Fibroblast of peridontal ligament (primary cell): ENCODE results near the gene PWWP2B.

ENCODE experiments used
- DNase-seq: peaks from one replicate; pipeline ENCODE4 v3.0.0-alpha.2; 2010; ENCODE audit errors: extremely low read depth

Gene PWWP2B

DNA sequence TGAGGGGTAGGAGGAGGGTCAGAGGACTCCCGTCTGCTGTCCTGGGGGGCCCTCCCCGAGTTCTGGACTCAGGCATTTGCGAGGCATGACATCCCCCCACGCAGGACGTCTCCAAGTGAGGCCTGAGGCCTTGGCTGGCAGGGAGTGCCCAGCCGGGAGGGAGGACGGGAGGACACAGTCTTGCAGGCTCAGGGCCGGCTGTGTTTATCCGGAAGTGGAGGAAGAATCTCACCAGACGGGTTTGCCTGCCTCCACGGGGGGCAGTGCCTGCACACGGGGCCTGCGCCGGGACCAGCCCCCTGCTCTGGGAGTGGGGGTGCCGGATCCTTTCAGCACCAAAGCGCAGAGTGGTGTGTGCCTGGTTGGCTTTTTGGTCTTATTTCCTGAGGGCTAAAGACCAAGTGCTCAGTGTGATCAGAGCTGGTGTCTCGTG is 10.9 kb downstream of the PWWP2B start:
- DNase-seq = no peak

DNA sequence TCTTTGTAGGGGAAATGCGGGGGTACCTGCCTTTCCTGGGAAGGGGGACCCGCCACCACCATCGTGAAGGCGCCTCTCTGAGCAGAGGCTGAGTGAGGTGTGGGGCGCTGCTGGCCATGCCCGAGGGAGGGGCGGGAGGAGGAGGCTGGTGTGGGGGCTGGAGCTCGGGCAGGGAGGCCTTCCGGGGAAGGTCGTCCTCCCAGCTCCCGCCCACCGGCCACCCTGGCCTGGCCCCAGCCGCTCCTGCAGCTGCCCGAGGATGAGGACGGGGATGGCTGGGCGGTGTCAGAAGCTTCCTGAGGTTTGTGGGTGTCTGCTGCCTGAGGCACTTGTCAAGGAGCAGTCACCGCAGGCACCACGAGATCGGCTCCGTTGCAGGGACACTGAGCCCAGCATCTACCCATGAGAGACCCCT is 11.4 kb downstream of the PWWP2B start:
- DNase-seq = no peak

DNA sequence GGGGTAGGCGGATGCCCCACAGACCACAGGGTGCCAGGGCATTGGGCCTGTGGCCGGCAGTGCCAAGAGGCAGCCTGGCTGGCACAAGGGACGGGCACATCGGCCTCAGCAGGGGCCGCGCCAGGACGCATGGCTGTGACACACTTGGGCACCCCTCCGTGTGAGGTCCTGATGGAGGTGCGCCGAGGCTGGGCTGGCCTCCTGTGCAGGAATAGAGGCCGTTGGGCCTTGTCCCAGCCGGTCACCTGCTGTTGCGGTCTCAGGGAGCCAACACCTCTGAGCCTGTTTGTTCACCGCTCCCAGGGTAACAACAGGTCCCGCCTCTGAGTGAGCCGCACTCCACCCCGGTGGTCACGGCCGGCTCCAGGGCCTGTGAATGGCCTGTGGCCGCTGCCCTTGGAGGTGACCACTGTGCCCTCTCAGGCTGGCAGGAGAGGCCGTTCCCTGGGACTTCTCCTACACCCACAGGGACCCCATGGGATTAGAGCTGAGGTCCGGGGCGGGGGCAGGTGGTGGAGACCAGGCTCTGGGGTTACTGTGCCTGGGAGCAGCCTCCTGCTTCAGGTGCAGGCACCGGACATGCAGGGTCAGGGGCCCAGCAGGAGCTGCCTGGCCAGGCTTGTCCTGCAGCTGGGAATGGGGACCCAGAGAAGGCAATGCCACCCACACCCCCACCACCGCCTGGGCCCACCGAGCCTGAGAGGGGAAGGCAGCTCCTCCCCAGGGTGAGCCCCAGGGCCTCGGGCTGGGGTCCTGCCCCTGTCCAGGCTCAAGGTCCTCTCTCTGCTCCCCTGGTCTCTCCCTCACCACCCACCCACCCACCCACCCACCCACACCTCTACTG is 12.0 kb downstream of the PWWP2B start:
- DNase-seq = no peak

DNA sequence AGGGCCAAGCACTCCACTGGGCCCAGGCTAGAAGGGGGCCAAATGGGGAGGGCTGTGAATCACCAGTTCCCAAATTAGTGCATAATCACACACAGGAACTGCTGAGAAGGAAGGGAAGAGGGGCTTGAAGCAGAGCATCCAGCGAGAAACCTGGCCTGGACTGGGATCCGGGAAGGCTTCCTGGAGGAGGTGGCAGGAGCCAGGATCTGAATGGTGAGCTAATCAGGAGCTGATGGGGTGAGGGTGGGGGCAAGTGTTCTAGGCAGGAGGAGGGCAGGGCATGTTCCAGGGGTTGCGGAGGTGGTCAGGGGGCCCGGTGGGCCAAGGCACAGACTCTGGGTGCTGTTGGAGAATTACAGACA is 12.6 kb downstream of the PWWP2B start:
- DNase-seq = no peak

DNA sequence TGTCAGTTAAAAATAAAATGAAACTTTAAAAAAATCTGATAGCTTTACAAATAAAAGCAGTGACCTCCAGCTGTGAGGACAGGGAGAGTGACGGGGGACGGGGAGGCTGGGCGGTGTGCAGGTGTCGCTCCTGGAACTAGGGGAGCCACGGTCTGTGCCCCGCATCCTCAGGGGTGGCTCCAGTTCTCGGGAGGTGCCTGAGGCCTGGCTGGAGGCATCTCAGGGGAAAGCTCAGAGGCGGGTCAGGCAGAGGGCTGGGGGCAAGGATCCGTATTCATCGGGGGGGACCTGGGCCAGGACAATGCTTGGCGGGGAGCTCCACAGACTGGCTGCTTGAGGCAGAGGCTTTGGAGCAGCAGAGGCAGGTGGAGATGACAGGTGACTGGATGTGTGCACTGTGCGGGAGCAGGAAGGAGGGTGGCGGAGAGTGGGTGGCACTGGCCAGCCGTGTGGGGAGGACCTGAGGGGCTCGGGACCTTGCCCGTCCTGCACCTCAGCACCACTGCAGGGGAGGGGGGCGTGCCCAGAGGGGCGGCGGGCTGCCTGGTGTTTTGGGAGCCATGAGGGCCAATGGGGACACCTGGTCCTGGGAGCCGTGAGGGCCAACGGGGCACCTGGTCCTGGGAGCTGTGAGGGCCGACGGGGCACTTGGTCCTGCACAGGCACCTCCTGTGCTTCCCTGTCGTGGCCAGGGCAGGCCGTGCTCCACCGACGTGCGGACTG is 13.2 kb downstream of the PWWP2B start:
- DNase-seq = no peak

DNA sequence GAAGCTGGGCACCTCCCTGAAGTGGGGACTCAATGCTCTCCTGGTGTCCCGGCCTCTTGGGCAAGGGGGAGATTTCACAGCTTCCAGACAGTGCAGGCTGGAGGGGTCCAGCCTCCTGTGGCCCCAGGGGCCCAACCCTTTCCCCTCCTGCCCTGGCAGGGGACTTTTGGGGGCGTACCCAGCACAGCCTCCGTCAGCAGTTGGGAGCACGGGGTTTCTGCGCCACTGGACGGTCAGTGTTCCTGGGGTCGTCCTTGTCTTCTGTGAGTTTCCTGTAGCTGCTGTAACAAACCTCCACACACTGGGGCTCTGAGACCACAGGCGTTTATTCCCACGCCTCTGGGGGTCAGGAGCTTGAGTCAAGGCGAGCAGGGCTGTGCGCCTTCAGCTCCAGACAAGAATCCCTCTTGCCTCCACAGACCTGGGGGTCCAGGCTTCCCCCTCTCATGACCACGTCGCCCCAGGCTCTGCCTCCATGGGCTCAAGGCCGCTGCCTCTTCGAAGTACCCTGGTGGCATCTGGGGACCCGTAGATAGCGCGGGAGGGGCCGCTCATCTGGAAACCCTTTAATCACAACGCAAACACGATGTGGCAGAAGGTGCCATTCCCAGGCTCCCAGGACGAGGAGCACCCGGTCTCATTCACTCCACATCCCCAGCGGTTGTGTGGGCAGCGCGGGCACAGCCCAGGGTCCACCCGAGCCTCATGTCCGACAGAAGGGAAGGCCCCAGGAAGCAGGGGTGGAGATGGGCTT is 14.0 kb downstream of the PWWP2B start:
- no peak for DNase-seq

DNA sequence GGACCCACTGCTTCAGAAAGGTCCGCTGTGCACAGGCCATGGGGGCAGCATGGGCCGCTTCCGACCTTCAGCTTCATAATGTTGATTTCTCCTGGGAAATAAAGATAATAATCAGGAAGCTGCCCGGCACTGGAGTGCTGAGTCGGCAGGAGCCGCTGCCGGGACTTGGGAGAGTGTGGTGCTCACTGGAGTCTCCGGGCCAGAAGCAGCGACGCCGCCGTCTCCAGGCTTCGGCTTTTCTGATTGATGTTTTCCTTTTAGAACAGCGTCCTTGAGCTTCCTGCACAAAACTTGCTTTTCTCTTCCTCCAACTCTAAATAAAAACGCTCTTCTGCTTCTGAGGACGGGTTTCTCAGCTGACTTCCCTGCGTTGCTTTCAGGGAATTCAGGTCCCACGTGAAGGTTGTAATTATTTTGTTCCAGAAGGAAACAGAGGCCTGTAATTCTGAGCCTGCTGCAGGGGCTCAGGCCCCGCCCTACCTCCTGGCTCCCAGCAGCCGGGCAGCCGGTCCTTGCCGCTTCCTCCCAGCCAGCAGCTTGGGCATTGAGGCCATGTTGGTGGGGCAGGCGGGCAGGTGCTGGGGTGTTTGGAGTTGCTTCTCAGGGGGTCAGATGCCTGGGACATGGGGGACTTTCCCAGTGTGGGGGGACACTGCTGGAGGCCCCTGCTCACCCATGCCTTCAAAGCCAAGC is 14.7 kb downstream of the PWWP2B start:
- peak; percentile 50 for DNase-seq

DNA sequence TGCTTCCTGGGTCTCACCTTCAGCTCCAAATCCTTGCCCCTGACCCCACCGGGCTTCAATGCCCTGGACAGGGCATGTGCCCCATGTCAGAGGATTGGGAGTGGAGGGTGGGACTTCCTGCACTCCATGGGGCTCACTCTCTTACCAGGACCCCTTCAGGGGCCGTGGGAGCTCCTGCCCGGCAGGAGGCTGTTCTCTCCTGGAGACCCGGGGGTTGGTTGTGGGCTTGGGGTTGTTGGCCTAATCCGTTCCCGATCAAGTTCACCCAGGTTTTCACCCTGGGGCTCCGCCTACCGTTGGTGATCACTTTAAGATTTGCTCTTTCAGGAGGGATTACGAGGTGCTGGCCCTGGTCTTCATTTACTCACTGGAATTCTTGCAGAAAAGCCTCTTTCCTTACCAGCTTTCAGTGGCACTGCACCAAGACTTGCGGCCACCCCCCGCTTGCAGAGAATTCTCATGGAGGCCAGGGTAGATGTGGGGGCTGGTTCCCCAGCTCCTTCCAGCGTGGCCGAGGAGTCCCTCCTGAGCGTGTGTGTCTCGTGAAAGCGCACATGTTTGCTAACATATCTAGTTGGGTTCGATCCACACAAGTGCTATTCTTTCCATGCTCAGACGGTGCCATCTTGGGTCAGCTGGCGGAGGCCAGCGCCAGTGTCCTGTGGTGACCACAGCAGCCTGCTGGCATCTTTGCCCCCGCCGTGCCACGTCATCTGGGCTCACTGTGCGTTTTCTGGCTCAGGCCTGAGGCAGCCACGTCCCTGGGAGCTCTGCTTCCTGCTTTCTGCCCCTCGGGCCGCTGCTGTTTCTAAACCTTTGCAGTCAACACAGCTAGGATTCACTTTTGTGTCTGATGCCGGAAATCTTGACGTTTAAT is 15.6 kb downstream of the PWWP2B start:
- DNase-seq = no peak

DNA sequence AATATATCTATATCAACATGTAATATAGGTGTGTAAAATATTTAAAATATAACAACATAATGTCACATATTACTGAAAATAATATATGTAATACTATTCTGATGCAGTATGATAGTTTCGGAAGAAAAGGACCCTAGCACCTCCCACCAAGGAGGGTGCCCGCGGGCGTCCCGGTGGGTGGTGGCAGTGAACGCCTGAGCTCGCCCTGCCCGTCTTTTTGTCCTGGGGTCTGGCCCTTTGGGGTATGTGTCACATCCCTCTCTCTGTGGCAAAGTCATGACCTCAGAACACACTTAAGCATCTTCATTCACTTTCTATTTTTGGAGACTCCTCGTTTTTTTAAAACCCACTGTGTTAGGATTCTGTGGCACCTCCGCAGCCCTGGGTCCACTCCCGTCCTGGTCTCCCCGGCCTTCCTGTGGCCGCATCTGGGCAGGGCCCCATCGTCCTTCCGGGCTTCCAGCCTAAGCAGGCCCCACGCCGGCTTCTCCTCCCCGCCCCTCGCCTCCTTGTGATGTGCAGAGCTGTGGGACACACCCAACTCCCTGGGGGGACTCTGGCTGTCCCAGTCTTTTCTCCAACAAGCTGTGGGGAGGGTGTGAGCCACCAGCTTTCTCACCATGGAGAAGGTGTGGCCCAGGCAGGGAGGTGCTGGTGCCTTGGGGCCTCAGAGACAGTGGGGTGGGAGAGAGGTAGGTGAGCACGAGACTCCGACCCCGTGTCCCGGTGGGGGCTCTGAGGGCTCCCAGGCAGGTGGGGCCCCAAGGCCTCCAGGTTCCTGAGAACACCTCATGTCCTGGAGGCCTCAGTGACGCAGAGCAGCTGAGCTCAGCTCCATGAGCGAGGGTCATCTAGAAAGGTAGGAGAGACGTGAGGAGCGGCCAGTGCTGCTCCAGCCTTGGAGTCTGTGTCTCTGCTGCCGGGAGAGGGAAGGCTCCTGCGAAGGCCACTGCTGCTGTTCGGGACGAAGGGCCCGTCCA is 16.5 kb downstream of the PWWP2B start:
- no peak for DNase-seq

DNA sequence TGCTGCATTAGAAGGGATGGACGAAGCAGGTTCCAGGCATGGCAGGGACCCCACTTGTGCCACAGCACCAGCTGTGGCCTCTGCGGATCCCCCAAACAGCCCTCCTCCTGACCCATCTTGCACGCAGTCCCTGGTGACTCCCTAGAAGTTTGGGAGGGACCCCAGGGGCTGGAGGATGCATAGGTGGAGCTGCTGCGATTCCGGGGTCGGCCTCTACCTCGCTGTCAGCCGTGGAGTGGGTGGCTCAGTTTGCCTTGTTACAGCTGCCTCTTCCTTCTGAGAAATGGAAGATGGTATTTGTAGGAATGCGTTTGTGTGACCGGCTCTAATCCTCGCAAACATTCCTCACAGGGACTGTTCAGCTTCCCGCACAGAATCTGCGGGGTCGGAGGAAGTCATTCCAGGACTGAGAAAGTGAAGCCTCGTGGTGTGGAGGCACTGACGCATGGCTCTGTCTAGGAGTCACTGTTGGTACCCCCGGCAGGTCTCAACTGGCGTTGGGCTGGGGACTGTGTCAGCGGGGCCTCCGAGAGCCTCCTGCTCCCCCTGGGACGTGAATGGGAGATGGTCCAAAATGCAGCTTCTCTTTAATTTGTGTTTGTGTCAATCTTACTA is 17.5 kb downstream of the PWWP2B start:
- no peak for DNase-seq

DNA sequence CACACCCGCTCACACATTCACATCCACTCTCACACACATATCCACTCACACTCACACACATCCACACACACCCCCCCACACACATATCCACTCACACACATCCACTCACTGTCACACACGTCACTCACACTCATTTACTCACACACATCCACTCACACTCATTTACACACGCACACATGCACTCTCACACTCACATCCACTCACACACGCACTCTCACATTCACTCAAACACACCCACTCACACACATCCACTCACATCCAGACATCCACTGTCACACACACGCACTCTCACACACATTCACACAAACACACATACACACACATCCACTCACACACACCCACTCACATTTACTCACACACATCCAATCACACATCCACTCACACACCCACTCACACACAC is 18.3 kb downstream of the PWWP2B start:
- DNase-seq = no peak

DNA sequence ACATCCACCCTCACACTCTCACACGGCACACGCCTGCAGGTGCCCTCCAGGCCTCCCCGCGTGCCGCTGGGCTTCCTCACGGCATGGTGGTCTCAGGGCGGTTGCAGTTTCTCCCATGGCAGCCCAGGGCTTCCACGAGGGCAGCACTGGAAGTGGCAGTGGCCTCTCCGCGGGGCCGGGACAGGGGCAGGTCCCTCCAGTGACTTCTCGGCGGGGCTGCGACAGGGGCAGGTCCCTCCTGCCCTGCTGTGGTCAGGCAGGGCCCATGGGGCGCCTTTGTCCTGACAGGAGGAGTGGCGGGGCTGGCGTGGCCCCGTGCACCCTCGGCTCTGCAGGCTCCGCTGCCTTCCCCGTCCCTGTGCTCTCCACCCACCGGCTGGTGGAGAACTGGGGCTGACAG is 19.0 kb downstream of the PWWP2B start:
- no peak for DNase-seq

DNA sequence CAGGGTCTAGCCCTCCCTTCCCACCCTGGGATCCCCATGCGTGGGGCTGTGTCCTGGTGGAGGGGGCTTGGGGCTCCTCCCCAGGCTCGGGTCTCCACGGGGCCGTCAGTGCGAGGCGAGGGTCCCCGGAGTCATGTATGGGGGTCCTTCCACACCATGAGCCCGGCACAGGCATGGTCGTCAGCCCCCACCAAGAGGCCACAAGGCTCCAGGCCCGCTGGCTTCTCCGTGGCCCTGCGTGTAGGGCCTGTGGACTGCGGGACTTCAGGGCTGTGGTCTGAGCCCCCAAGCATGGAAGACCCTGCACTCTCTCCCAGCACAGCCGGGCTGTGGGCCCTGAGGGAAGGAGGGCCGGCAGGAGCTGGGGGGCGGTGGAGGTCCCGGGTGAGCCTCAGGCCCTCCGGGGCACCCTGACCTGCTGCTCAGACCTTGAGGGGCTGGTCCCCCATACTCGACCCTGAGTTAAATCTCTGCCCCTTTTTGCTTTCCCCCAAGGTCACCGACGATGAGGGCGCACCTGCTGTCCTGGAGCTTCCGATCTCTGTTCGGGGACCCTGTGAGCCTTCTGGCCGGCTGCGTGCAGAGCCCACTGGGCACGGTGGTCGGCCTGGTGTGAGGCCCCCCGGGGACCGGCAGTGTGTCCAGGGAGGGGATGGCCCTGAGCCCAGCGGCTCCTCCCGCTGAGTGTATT is 19.7 kb downstream of the PWWP2B start:
- no peak for DNase-seq

DNA sequence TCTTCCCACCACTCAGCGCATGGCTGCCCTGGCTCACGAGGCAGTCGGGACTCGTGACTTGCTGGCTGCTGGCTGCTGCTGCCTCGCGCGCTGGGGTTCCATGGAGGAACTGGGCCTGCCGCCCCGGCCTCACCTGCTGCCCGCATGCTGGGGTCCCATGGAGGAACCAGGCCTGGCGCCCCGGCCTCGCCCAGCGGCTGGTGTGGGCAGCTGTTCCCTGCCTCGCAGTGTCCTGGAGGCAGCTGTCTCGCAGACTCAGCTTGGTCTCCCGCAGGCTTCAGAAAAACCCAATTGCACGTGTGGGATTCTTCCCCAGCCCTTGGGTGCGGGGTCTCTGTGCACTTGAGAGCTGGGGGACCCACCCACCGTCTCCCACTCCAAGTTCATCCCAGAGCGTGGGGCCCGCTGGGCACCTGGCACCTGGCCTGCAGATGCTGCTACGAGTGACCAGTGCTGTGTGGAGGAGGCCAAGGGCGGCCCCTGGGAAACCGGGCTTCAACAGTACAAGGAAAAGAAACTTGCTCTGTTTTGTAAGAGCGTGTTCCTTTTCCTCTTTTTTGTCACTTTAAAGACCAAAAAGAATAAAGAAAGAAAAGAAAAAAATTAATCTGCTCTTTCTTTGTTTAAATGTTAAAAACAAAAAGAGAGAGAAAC is 20.4 kb downstream of the PWWP2B start:
- no peak for DNase-seq

DNA sequence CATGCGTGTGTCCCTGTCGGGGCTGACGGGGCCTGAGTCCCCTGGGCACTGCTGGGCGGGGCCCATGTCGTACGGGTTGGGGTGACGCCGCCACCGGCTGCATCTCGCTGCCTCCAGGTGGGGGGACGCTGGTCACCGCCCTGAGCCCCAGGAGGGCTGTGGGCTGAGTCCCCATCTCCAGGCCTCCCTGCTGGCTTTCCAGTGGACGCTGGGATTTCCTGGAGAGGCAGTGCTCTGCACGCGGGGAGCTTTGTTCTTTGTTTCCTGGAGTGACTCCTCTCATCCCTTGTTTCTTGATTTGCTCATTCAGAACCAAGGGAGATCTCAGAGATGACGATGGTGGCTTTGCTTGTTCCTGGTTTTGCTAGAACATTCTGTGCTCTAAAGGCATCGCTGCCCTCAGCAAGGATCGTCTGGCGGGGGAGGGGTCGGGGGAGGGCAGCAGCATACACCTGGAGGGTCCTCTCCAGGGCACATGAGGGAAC is 21.0 kb downstream of the PWWP2B start:
- no peak for DNase-seq

DNA sequence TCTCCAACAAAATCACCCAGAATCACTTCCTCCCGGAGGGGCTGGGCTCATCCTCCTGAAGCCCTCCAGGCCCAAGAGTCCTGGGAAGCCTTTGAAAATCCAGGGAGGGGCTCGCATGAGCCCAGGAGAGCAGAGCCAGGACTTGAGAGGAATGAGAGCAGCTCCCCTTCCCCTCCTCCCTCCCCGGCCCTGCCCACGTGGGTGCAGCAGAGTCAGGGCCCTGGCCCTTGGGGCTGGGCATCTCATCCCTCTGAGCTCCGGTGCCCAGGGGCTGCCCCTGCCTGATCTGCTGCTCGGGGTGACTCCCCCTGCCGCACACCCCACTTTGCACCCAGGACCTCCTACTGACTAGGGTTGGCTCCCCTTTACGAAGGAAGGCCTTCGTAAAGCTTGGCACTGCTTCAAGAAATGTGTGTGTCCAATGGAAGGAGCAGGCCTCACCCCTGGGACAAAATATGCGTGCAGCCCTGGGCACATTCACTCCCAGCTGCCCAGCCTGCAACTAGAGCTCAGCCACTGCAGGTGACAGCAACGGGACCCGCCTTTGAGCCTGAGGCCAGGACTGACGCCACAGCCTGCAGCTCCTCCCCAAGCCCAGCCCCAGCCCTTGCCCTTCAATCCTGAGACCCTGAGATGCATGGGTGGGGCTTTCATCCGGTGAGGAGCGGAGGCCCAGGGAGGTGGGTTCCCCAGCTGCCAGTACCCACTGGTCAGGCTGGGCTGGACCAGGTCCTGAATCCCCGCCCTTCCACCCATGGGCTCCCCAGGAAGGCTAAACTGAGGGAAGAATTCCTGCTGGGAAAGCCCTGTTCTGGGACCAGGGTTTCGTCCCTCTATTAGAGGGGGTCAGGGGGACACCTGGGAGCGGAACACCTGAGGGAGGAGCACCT is 21.8 kb downstream of the PWWP2B start:
- no peak for DNase-seq
